Heart left ventricle (tissue), 13 donors: ENCODE results near the gene DMD.

Source experiments
- CTCF ChIP-seq, 12 donors: fragments of 200-600 bp; sonication (generic) in 4 of 12; IDR thresholded peaks; one replicate each; pipeline versions ENCODE4 v1.5.0 to v1.8.0; 2018 to 2022; ENCODE audit warnings: antibody characterized with exemption in 12 of 12, mild to moderate bottlenecking in 5 of 12
- POLR2A ChIP-seq, 2 donors: fragments of 450-650 bp; IDR thresholded peaks; one replicate each; pipeline ENCODE4 v1.6.1; 2017; ENCODE audit warnings: antibody characterized with exemption in 2 of 2, mild to moderate bottlenecking in 2 of 2, moderate library complexity in 2 of 2
- donor health status: ischemic (EF 13 %, LVEDD 7.1; RV severe dilation, severe dysfunction).
- donor health status: DM: no; HTN: yes; CAD: no.
- donor health status: DM: no; HTN: no; CAD: no.
- donor health status: ischemic (EF 25% LVEDD 6.9; RV normal size, moderate dysfunction).
- donor health status: ischemic (EF 25% LVEDD 5.7; RV mildly dilated, moderate dysfunction).
- donor health status: ischemic (EF 35%, LVEDD 5.7; RV mildly dilated, moderate dysfunction).
- donor health status: nonischemic (EF 11% LVEDD 7.7; RV severe dilation, severe dysfunction).
- donor health status: DM: yes; HTN: yes; CAD: no.
- donor health status: PGD.
- donor health status: ischemic (EF 29% LVEDD 5.4; RV normal size, mild dysfunction).
- donor health status: nonischemic (EF 23%, LVEDD 6.1; RV moderate dilation, normal function).

GRCh38 chrX:33194289-33194688 lies 17.1 kb downstream of the DMD start:
- TF ChIP-seq POLR2A (IDR thresholded peaks at IDR 0.05) (no peak), CTCF (IDR thresholded peaks at IDR 0.05) (no peak)
